Dermis microvascular lymphatic vessel endothelial cell (primary cell): Measurements from ENCODE around the gene CIART. TPM values are rescaled to one million over a fixed set of nuclear protein-coding genes. Genes with fewer than 3 reads are reported as not detected.
"Not testable (repeated sequence)": the region's sequence is repeated elsewhere in the genome, so short reads cannot be mapped to it uniquely, and the experiment has no call there.

ENCODE experiments used
- DNase-seq, 2 donors: peaks; one replicate each; pipeline versions ENCODE4 v3.0.0 to v3.0.0-alpha.2; 2010; ENCODE audit warnings: low read depth in 2 of 2
- total RNA-seq: library from RNA; depleted of rRNA; stranded (reverse); fragments of >200 nt; gene quantifications from 2 replicates; pipeline ENCODE4 v1.2.1, GENCODE V29; 2014

CIART gene
- total RNA-seq, 1 donor from 2014 or later: 0.77 TPM

DNA sequence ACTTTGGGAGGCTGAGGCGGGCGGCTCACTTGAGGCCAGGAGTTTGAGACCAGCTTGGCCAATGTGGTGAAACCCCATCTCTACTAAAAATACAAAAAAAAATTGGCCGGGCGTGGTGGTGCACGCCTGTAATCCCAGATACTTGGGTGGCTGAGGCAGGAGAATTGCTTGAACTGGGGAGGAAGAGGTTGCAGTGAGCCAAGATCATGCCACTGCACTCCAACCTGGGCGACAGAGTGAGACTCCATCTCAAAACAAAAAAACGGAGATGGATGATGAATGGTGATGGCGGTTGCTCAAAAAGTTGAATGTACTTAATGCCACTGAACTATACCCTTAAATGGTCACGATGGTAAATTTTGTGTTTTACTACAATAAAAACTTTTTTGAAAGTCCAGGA is 26.2 kb downstream of the CIART start:
- not testable (repeated sequence) for DNase-seq

DNA sequence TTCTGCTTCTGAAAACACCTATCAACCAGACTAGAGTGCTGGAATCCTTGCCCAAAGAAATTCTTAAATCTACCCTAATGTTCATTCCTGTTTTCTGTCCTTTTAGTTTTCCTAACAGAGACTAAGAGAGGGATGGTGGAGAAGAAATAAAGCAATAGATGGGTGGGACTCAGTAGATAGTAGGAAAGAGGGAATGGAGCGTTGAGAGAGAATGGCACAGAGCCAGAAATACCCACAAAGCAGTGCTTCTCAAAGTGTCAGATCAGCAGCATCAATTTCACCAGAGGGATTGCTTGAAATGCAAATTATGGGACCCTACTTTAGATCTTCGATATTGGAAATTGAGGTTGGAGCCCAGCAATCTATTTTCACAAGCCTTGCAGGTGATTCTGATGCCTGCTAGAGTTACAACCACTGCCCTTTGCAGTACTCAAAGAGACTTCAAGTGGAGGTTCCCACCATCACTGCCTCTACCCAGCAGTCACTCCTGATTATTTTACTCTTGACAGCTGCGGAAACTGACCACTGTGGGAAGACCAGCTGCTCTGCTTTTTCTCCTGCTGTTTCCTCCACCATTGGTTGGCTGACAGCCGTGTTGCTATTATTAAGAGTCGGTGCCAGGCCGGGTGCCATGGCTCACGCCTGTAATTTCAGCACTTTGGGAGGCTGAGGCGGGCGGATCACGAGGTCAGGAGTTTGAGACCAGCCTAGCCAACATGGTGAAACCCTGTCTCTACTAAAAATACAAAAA is 27.6 kb downstream of the CIART start:
- peak in 1 of 2 donors; percentile 59 for DNase-seq

DNA sequence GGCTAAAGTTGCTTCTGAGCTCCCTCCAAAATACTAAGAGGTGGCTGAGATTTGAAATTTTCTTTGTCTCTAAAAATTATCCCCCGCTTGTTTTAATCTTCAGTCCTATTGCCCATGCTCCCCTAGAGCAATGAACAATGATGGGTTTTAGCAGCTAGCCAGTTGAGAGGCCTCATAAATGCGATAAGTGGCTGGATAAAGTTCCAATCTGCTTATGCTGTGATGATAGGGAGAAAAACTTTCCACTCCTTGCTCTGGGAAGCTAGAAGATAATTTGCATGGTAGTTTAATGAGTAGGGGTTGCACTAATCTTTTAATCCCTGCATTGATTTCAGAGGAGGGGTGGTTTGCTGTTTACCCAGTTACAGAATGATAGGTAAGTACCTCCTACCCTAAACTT is 29.4 kb downstream of the CIART start:
- no peak for DNase-seq

DNA sequence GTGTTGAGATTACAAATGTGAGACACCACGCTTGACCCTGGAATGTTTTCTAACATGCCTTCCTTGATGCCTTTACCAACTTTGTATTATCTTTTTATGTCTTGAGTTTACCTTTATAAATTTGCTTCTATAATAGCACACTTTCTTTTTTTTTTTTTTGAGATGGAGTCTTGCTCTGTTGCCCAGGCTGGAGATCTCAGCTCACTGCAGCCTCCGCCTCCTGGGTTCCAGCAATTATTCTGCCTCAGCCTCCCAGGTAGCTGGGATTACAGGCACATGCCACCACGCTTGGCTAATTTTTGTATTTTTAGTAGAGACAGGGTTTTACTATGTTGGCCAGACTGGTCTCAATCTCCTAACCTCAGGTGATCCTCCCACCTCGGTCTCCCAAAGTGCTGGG is 32.3 kb downstream of the CIART start:
- DNase-seq: not testable (repeated sequence)

DNA sequence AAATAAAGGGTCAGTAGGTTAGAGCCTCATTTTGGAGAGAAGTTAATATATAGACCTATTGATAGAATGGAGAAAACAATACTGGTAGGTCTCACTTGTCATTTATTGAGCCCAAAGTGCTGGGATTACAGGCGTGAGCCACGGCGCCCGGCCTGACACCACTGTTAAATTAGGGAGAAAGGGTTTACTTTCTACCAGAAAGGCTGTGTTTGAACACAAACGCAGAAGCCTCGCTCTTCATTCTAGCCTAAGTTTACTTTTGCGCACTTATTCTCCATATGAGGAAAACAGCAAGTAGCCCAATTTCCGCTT is 38.3 kb downstream of the CIART start:
- no peak for DNase-seq

DNA sequence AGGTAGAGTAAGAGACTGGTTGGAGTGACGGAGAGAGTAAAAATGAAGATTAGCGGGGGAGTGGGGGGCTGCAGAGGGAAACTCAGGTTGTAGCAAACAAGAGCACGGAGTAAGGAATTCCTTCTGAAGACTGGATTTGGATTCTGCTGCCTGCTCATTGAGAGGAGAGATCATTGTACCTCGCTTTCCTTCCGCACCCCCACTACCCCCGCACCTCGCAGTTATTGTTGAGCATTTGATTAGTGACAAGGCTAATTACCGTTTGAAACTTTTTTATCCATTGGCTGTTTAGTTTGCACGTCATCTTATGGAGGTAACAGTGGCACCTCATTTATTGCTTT is 39.4 kb downstream of the CIART start:
- no peak for DNase-seq

DNA sequence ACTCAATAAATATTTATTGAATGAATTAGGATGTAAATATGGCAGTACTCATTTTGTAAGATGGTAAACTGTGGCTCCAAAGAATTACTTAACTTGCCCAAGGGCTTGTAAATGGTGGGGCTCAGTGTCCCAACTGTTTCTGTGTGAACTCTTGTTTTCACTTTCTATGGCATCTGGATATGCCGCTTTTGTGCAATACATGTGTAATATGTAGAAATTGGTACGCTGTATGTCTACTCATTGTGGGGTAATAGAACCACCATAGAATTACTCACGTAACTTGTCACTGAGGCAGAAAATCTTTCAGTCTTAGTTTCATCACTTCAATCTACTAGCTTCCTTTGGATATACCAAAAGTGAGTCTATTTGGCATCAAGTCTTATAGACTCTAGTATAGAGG is 40.0 kb downstream of the CIART start:
- no peak for DNase-seq

DNA sequence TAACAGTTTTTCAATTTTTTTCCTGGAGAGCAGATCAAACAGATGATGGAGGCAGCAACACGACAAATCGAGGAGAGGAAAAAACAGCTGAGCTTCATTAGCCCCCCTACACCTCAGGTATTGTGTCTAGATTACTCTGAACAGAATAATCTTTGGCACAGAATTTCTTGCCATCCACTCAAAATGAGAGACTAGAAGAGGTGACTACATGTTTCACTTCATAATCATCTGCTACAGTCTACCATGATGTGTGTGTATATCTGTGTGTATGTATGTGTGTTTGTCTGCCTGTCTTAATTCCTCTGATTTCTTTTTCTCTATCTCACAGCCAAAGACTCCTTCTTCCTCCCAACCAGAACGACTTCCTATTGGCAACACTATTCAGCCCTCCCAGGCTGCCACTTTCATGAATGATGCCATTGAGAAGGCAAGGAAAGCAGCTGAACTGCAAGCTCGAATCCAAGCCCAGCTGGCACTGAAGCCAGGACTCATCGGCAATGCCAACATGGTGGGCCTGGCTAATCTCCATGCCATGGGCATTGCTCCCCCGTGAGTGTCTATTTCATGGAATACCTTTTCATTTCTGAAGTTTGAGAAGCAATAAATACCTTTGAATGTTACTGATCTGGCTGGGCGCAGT is 50.4 kb downstream of the CIART start:
- no peak for DNase-seq

Other genes starting within 250 kb of the CIART start
- gene VPS45, start 214.8 kb upstream of the CIART start, total RNA-seq: 18.9 and 22.6 TPM in 2 replicates
- 37.9 and 56.5 TPM in 2 replicates for gene PLEKHO1, start 132.6 kb upstream of the CIART start, total RNA-seq
- gene ANP32E, start 46.4 kb upstream of the CIART start, total RNA-seq: 10.0 and 23.2 TPM in 2 replicates
- gene CA14, start 24.8 kb upstream of the CIART start, total RNA-seq: not detected in 2 replicates
- gene APH1A, start 13.5 kb upstream of the CIART start, total RNA-seq: 139 and 159 TPM in 2 replicates
- 8.1 and 11.8 TPM in 2 replicates for gene C1orf54, start 9.8 kb upstream of the CIART start, total RNA-seq
- gene MRPS21, start 11.3 kb downstream of the CIART start, total RNA-seq: 39.4 and 47.4 TPM in 2 replicates
- gene PRPF3, start 39.0 kb downstream of the CIART start, total RNA-seq: 25.3 and 25.9 TPM in 2 replicates
- 7.0 and 8.7 TPM in 2 replicates for gene RPRD2, start 81.6 kb downstream of the CIART start, total RNA-seq
- gene TARS2, start 204.9 kb downstream of the CIART start, total RNA-seq: 9.5 and 15.4 TPM in 2 replicates
- under 0.01 TPM in 2 replicates for gene ECM1, start 225.6 kb downstream of the CIART start, total RNA-seq
- not detected in 2 replicates for gene FALEC, start 233.2 kb downstream of the CIART start, total RNA-seq